HG02970 (cell line): Measurements from ENCODE around the gene NOX4.
"Not testable (repeated sequence)": the region's sequence is repeated elsewhere in the genome, so short reads cannot be mapped to it uniquely, and the experiment has no call there.

Experiments used
- ATAC-seq: cut with Tn5 transposase; IDR thresholded peaks from one replicate; pipeline ENCODE4 v1.9.1; 2021; ENCODE audit warnings: mild to moderate bottlenecking, moderate library complexity, moderate number of reproducible peaks; ENCODE audit not compliant: unreplicated experiment, low FRiP score

Gene NOX4

GRCh38 chr11:89387501-89387900 is 103.7 kb downstream of the NOX4 start:
- ATAC-seq = not testable (repeated sequence)

- ATAC-seq = not testable (repeated sequence)
Observed at GRCh38 chr11:89382986-89383385, 108.2 kb downstream of the NOX4 start.

DNA sequence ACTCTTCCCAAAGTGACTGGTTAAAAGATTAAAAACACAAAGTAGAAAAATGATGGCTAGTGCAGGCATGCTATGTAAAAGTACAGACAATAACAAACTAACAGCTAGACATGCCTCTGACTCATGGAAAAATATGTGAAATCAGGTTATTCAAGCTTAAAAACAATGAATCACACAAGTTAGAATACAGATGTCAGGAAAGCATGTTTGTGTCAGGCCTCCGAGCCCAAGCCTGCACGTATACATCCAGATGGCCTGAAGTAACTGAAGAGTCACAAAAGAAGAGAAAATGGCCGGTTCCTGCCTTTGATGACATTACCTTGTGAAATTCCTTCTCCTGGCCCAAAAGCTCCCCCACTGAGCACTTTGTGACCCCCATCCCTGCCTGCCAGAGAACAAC is 110.1 kb downstream of the NOX4 start:
- ATAC-seq = no peak

DNA sequence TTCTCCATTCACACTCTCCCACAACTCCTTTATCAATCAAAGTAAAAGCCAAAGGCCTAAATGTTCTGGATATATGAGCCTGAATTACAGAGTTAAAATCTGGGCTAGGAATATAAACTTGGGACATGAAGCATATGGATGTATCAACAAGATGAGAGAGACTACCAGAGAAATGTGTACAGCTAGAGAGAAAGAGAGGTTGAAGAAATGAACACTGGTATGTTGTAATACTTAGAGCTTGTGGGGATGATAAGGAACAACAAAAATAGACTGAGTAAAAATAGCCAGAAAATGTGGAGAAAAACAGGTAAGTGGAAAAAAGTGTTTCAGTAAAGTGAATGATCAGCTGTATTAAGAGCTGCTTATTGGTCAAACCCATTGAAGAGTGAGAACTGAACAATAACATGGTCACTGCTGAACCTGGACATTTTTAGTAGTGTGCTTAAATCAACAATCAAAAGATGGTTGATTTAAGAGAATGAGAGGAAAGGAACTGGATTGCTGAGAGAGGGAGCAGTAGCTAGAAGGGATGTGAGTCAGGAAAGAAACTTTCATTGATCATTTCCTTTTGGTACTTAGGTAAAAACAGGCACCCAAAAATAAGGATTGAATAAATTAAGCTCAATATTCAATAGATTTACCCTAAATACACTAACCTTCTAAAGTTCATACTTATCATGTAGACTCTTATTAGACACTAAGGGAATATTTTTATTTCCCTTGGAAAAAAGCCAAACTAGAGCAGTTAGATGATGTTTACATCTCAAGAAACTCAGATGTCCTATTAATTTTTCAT is 111.0 kb downstream of the NOX4 start:
- ATAC-seq = not testable (repeated sequence)

GRCh38 chr11:89378986-89379385 is 112.2 kb downstream of the NOX4 start:
- ATAC-seq = not testable (repeated sequence)

DNA sequence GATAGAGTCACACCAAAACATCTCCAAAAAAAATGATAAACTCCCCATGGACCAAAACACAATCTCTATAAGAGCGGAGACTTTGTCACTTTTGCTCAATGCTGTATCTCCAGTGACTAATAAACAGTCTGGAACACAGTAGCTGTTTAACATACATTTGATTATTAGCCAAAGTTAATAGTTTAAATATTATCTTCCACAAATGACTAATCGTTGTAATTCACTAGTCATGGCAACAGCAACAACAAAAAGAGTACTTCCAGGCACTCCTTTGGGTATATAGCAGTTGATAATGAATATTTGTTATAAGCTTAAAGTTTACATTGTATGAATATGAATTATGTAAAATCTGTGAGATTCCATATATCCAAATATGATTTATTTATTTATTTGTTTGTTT is 121.8 kb downstream of the NOX4 start:
- ATAC-seq = not testable (repeated sequence)

DNA sequence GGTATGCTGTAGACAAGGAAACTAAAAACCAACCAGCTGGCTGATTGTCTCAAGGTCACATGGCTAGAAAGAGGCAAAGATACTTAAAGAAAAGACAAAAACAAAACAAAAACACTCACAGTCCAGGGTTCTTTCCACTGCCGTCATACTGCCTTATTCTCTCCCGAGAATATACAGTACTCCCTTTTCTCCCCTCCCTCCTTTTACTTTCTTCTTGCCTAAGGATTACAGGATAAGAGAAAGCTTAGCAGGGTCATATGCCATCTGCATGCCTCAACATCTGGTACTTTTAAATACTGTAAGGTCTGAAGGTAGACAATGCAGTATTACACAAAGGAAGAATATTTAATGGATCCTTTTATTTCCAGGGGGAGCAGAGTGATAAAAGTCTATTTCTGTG is 126.3 kb downstream of the NOX4 start:
- ATAC-seq = not testable (repeated sequence)

- no peak for ATAC-seq
Observed at GRCh38 chr11:89361734-89362133, 129.4 kb downstream of the NOX4 start.

DNA sequence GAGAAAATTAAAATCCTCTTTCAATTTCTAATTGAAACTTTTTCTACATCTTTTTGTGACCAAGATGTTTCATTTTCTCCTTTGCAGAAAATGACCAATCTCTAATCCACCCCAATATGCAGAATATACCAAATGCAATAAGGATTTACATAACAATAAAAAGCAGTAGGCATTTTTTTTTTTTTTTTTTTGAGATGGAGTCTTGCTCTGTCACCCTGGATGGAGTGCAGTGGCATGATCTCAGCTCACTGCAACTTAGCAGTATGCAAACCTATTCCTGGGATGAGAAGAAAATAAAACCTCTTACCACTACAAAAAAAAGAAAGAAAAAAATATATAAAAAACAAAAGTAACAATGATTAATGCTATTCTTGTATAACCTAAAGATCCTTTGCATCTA is 132.0 kb downstream of the NOX4 start:
- ATAC-seq = not testable (repeated sequence)

- ATAC-seq = no peak
Observed at GRCh38 chr11:89358761-89359160, 132.4 kb downstream of the NOX4 start.

DNA sequence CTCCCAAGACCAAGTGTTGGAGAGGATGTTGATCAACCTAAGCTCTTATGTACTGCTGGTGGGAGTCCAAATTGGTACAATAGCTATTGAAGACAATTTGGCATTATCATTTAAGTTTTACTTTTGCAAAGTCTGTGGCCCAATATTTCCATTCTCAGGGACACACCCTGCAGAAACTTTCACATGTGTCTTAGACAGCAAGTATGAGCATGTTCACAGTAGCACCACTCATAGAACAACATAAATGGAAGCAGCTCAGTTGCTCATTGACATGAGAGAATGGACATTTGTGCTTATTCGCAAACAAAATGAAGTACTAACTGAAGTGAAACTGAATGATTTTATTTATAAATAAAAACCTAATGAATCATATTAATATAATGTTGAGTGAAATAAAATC is 135.5 kb downstream of the NOX4 start:
- ATAC-seq = no peak

DNA sequence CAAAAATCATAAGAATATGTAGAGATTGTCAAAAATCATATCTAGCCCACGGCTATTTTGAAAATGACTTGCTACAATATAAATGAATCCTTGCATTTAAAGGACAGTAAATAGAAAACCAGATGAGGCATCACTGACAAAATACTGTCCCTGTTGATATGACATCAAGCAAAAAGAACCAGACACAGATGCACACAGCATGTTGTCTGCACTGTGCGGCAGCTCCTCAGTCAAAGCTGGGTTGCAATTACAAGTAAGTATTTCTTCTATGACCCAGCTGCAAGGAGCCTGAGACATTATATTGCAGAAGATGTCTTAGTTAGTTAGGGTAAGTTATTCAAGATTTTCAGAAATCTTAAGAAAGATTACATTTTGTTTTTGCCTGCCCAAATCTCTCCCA is 136.7 kb downstream of the NOX4 start:
- not testable (repeated sequence) for ATAC-seq

DNA sequence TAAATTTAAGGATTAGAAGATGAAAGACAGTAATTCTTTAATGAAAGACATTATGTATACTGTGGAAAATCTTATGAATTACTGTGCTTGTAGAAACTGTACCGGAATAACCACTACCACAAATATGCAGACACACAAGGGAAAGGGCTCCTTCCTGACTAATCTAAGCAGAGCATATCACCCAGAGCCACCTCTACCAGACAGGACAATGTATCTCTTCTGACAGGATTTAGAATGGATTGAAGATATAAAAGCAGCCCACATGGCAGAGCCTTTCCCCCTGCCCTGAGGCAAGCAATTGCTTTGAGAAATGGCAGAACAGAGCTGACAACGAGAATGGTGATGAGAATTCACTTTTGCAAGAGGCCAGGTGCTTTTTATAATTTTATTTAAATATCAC is 144.1 kb downstream of the NOX4 start:
- no peak for ATAC-seq

GRCh38 chr11:89346601-89347000 is 144.6 kb downstream of the NOX4 start:
- no peak for ATAC-seq

GRCh38 chr11:89342880-89343572 is 148.1 kb downstream of the NOX4 start:
- not testable (repeated sequence) for ATAC-seq

DNA sequence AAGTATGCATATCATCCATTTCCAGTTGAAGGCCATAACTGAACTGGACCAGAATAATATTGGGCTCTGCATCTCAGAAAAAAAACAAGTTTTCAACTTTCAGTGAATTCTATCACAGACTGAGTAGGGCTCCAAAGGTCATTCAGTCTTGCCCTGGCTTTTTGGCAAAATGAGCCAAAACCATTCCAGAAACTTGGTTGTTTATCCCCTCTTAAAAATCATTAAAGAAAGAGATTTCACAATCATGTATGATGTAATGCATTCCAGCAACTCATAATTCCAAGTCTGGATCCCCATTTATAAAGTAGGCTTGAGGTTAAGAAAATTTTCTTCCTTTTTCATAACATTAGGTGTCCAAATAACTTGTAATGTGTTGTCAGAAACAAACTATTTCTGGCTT is 150.7 kb downstream of the NOX4 start:
- not testable (repeated sequence) for ATAC-seq

DNA sequence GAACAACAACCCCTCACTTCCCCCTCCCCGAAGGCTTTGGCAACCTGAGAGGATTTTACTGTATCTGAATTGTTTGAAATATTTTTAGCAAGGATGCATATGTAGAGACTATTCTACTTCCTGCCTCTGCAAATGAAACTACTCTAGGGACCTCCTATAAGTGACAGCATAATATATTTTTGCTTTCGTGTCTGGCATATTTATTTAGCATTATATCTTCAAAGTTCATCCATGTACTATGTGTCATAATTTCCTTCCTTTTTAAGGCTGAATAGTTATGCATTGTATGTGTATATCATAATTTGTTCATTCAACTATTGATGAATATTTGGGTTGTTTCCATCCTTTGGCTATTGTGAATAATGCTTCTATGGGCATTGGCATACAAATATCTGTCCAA is 153.1 kb downstream of the NOX4 start:
- ATAC-seq = not testable (repeated sequence)

- not testable (repeated sequence) for ATAC-seq
Observed at GRCh38 chr11:89337100-89337650, 154.0 kb downstream of the NOX4 start.

- not testable (repeated sequence) for ATAC-seq
Observed at GRCh38 chr11:89333704-89334103, 157.5 kb downstream of the NOX4 start.

DNA sequence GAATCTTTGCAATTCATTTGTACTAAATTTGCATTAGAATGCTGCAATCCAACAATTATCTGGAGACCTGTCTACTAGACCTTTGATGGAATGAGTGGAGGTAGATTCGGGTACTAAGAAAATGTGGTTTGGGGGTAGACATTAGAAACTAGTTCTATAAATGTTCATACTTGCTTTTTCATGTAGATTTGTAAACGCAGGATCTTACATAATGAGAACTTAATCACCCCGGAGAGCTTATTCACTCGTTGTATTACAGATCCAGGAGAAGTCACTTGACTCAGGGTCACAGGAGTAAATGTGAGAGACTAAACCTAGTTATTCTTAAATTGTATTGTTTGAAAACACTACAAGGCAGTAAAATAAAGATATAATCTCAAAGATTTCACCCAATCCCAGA is 159.2 kb downstream of the NOX4 start:
- not testable (repeated sequence) for ATAC-seq

- ATAC-seq = no peak
Observed at GRCh38 chr11:89327885-89328284, 163.3 kb downstream of the NOX4 start.
